HK-2 (cell line): ENCODE measurements around the gene RAB4B.
"Not testable (repeated sequence)": the region's sequence is repeated elsewhere in the genome, so short reads cannot be mapped to it uniquely, and the experiment has no call there.

Experiments used
- DNase-seq: peaks from one replicate; pipeline ENCODE4 v3.0.0-alpha.2; 2018; ENCODE audit not compliant: unreplicated experiment

Gene RAB4B

GRCh38 chr19:40822704-40823553 lies 44.9 kb downstream of the RAB4B start:
- not testable (repeated sequence) for DNase-seq

DNA sequence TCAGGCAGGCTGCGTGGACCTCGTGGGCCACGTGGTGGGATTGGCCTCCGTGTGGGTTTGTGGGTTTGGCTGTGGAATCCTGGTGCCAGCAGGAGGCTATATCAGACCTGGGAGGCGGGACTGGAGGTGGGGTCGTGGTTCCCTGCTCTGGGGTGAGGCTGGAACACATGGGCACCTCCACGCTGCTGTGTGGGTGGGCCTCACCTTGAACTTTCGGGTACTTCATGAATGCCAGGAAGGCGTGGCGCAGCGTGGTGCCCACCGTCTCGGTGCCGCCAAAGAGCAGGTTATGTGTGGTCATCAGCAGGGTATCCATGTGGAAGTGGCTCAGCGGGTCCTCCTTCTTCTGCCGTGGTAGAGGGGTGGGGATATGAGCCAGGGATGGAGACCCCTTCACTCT lies 46.9 kb downstream of the RAB4B start:
- not testable (repeated sequence) for DNase-seq

GRCh38 chr19:40825460-40826095 lies 47.5 kb downstream of the RAB4B start:
- not testable (repeated sequence) for DNase-seq

DNA sequence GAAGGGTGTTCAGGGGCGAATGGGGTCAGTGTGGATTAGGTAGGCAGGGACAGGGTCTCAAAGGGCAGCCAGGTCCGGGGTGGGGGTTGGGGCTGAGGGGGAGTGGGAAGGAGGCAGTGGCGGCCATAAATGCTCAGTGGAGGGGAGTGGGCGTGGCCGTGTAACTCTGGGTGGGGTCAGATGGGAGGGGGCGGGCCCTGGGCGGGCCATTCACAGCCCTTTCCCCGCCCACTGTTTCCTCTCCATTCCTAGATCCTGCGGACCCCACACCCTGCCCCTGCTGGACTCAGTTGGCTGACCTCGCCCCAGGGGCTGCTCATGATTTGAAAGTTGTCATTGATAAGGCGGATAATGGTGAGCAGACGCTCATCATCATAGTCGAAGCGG lies 48.3 kb downstream of the RAB4B start:
- DNase-seq, result not testable (repeated sequence)

DNA sequence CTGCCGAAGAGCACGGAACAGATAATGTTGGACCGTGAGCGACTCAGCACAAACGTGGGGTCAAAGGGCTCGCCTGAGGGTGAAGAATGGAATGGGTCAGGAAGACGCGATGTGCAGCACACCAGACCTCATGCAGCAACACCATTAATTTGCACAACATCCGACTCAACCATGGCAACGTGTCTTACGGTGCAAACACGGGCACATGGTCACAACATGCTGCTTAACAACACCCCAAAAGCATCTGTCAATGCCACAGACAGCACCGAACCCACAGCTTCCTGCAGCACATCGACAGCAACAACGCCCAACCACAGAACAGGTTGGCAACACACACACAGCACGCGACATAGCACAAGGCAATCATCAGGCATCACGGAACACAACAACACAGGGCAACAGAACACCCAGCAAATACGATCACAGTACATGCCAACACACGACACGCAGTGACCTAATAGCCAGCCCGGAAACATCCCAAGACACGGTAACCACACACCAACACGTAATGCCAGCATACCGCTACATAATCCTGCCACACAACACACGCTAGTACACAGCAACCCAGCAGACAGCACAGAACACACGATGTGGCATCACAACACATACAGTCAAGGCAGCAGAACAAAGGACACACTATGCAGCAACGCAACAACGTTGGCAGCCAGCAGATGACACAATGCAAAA lies 48.8 kb downstream of the RAB4B start:
- not testable (repeated sequence) for DNase-seq

DNA sequence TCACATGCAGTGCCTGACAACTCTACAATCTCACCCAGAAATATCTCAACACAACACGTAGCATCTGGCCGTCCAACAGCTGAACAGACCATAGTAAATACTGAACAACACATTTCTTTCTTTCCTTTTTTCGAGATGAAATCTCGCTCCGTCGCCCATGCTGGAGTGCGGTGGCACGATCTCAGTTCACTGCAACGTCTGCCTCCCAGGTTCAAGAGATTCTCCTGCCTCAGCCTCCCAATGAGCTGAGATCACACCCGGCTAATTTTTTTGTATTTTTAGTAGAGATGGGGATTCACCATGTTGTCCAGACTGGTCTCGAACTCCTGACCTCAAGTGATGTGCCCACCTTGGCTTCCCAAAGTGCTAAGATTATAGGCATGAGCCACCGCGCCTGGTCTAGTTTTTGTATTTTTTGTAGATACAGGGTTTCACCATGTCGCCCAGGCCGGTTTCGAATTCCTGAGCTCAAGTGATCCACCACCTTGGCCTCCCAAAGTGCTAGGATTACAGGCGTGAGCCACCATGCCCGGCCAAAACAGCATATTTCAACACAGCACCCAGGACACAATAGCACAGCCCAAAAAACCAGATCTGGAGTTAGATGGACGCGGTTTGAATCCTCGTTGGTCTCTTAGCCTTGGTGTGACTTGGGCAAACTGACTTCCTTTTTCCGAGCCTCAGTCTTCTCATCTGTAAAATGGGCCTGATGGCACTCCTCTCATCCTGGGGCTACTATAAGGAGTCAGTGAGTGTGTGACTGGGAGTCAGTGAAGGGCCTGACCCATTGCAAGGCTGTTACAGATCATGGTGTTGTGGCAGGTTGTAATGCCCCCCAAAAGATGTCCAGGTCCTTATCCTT lies 49.6 kb downstream of the RAB4B start:
- DNase-seq, result no peak

DNA sequence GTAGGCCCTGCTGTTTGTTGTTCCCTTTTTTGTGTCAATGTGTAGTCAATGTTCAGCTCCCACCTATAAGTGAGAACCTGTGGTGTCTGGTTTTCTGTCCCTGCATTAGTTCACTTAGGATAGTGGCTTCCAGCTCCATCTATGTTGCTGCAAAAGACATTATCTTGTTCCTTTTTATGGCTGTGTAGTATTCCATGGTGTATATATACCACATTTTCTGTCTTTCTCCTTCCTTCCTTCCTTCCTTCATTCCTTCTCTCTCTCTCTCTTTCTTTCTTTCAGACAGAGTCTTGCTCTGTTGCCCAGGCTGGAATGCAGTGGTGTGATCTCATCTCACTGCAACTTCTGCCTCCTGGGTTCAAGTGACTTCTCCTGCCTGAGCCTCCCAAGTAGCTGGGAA lies 51.2 kb downstream of the RAB4B start:
- DNase-seq, result no peak

DNA sequence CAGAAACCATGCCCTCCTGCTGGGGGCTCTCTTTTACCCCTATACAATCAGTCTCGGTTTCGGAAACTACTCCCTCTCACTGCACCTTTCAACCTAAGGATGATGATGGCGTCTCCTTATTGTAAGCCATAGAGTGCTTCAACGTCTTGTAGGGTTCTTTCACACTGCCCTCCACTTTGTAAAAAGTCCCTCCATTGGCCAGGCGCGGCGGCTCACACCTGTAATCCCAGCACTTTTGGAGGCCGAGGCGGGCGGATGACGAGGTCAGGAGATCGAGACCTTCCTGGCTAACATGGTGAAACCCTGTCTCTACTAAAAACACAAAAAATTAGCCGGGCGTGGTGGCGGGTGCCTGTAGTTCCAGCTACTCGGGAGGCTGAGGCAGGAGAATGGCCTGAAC lies 52.7 kb downstream of the RAB4B start:
- DNase-seq, result not testable (repeated sequence)

GRCh38 chr19:40831502-40832430 lies 53.7 kb downstream of the RAB4B start:
- DNase-seq, result no peak

DNA sequence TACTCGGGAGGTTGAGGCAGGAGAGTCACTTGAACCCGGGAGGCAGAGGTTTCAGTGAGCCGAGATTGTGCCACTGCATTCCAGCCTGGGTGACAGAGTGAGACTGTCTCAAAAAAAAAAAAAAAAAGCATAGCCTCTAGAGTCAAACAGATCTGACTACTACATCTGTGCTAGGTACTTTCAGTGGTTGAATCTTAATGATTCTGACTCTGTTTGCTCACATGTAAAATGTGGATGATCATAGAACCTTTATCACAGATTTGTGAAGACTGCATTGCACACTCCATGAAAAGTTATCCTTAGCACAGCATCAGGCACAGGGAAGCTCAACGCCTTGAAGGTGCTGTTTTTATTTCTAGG lies 54.4 kb downstream of the RAB4B start:
- not testable (repeated sequence) for DNase-seq

DNA sequence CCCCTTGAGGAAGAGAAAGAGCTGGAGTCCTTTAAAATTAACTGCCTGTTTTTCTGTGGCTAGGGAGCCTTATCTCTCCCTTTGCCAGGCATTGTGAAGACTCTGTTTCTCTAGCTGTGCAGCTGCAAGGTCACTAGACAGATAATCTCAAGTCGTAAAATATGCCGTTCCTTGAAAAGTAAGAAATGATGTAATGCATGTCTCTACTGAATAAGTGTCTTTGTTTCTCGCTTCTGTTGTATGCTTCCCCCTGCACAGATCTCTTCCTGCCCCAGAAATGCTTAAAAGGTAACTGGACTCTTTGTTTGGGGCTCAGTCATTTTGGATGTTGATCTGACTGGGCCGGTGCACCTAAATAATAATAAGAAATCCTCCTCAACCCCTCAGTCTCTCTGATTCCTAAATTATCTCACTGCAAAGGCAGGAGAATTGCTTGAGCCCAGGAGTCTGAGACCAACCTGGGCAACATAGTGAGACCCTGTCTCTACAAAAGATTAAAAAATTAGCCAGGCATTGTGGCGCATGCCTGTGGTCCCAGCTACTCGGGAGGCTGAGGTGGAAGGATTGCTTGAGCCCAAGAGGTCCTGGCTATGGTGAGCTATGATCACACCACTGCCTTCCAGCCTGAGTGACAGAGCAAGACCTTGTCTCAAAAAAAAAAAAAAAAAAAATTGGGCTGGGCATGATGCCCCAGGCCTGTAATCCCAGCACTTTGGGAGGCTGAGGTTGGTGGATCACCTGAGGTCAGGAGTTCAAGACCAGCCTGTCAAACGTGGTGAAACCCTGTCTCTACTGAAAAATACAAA lies 55.9 kb downstream of the RAB4B start:
- DNase-seq, result not testable (repeated sequence)

- no peak for DNase-seq
Measured at GRCh38 chr19:40836754-40837429, 58.8 kb downstream of the RAB4B start.

GRCh38 chr19:40838477-40838876 lies 60.4 kb downstream of the RAB4B start:
- DNase-seq, result not testable (repeated sequence)

GRCh38 chr19:40842012-40842411 lies 64.0 kb downstream of the RAB4B start:
- DNase-seq, result not testable (repeated sequence)

DNA sequence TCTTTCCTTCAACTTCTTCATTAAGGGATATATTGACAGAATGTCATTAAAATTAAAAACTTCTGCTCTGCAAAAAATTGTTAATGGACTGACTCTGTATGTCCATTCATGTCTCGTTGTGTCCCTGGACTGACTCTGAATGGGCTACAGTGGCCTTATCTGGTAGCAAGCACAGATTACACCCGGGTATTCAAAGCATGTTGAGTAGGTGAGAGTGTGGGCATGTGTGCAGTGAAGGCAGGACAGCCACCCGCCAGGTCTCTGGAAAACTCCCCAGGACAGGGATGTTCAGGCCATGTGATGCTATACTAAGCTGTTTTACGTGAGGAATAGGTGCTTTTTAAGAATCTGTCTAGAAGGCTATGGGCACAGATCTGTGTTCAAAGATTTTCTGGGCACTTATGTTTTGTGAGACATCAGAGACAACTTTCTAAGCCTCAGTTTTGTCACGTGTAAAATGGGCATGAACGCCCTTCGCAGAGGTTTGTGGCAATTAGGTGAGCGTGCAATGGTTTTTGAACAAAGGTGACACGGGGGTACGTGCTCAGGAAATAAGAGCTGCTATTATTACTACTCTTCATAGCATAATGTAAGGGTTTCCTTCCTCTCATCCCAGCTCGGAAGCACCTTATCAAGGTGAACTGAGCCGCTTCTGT lies 65.1 kb downstream of the RAB4B start:
- not testable (repeated sequence) for DNase-seq

- DNase-seq, result not testable (repeated sequence)
Measured at GRCh38 chr19:40843653-40844052, 65.6 kb downstream of the RAB4B start.
